Measurements from ENCODE around the gene CEP83.
"Not testable (repeated sequence)": the region's sequence is repeated elsewhere in the genome, so short reads cannot be mapped to it uniquely, and the experiment has no call there.

The CEP83 gene

DNA sequence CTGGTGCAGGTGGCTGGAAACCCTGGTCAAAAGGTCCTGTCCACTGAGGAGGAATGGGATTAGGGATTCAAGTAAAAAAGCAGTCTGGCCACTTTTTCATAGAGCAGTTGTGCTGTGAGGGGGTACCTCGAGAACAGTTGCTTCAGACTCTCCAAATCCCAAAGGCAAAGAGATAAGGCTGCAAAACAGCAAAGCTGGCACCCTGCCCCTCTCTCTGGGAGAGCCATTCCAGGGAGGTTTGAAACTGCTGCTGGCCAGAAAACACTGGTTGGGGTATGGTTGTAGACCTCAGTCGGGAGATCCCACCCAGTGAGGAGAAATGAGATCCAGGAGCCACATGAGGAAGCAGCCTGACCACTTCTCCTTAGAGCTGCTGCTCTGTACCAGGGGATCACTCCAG lies 137.3 kb downstream of the CEP83 start:
- no peak for TF ChIP-seq ZFX (IDR thresholded peaks at IDR 0.05; ENCODE audit: borderline replicate concordance)
- TF ChIP-seq, protein P1, sequence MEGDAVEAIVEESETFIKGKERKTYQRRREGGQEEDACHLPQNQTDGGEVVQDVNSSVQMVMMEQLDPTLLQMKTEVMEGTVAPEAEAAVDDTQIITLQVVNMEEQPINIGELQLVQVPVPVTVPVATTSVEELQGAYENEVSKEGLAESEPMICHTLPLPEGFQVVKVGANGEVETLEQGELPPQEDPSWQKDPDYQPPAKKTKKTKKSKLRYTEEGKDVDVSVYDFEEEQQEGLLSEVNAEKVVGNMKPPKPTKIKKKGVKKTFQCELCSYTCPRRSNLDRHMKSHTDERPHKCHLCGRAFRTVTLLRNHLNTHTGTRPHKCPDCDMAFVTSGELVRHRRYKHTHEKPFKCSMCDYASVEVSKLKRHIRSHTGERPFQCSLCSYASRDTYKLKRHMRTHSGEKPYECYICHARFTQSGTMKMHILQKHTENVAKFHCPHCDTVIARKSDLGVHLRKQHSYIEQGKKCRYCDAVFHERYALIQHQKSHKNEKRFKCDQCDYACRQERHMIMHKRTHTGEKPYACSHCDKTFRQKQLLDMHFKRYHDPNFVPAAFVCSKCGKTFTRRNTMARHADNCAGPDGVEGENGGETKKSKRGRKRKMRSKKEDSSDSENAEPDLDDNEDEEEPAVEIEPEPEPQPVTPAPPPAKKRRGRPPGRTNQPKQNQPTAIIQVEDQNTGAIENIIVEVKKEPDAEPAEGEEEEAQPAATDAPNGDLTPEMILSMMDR (IDR thresholded peaks at IDR 0.05), result no peak
- H3K27ac ChIP-seq, result no peak overlapping the region

GRCh38 chr12:94320109-94320508 lies 139.6 kb downstream of the CEP83 start:
- no peak for TF ChIP-seq ZFX (IDR thresholded peaks at IDR 0.05; ENCODE audit: borderline replicate concordance)
- TF ChIP-seq, protein P1 (IDR thresholded peaks at IDR 0.05), result no peak
- no peak overlapping the region for H3K27ac ChIP-seq

DNA sequence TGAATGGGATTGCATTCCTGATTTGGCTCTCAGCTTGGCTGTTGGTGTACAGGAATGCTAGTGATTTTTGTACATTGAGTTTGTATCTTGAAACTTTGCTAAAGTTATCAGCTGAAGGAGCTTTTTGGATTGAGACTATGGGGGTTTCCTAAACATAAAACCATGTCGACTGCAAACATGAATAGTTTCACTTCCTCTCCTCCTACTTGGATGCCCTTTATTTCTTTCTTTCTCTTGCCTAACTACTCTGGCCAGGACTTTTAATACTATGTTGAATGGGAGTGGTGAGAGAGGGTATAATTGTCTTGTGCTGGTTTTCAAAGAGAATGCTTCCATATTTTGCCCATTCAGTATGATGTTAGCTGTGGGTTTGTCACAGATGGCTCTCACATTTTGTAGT lies 141.5 kb downstream of the CEP83 start:
- no peak overlapping the region for H3K27ac ChIP-seq
- TF ChIP-seq ZFX (IDR thresholded peaks at IDR 0.05; ENCODE audit: borderline replicate concordance), result no peak
- TF ChIP-seq, protein P1 (IDR thresholded peaks at IDR 0.05), result no peak

GRCh38 chr12:94316600-94316999 lies 143.1 kb downstream of the CEP83 start:
- H3K27ac ChIP-seq, result not testable (repeated sequence)

DNA sequence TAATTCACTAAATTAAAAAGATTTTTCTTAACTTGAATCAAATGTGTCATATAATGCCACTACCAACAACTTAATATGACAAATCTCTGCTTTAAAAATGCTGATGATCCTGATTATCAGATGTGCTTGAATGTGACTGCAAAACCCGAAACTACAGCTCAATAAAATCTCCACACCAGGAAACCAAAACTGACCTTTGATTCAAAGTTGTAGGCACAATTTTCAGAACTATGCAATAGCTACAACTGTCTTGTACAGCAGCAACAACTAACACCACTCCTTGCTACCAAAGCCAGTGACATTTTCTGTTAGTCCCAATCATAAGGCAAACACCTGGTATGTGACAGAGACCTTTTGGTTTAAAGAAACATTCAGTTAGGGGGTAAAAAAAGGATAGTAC lies 147.3 kb downstream of the CEP83 start:
- TF ChIP-seq, protein P1 (IDR thresholded peaks at IDR 0.05), result no peak
- no peak for TF ChIP-seq ZFX (IDR thresholded peaks at IDR 0.05; ENCODE audit: borderline replicate concordance)
- no peak overlapping the region for H3K27ac ChIP-seq

GRCh38 chr12:94309373-94309772 lies 150.3 kb downstream of the CEP83 start:
- no peak overlapping the region for H3K27ac ChIP-seq
- TF ChIP-seq, protein P1 (IDR thresholded peaks at IDR 0.05), result no peak
- TF ChIP-seq ZFX (IDR thresholded peaks at IDR 0.05; ENCODE audit: borderline replicate concordance), result no peak

GRCh38 chr12:94308612-94309011 lies 151.1 kb downstream of the CEP83 start:
- no peak overlapping the region for H3K27ac ChIP-seq
- no peak for TF ChIP-seq ZFX (IDR thresholded peaks at IDR 0.05; ENCODE audit: borderline replicate concordance)
- TF ChIP-seq, protein P1 (IDR thresholded peaks at IDR 0.05), result no peak
